ENCODE measurements around the gene RNU6-7.

Gene RNU6-7

DNA sequence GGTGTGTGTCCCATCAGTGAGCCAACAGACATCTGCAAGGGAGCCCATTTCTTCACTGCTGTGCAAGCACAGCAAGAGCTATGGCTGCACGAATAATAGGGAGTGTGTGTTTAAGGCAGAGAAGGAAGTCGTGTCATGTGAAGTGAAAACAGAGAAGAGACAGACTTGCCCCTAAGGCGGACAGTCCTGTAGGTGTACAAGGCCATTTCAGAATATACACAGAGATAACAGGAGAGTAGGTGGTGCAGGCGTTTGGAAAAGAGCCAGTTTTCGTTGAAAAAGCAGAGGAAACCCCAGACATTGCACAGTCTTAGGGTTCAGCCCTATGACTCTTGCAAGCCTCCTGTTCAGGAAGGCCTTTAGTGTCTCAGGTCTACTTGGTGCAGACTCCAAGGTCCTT lies 47.5 kb downstream of the RNU6-7 start:
- TF ChIP-seq, protein P1, sequence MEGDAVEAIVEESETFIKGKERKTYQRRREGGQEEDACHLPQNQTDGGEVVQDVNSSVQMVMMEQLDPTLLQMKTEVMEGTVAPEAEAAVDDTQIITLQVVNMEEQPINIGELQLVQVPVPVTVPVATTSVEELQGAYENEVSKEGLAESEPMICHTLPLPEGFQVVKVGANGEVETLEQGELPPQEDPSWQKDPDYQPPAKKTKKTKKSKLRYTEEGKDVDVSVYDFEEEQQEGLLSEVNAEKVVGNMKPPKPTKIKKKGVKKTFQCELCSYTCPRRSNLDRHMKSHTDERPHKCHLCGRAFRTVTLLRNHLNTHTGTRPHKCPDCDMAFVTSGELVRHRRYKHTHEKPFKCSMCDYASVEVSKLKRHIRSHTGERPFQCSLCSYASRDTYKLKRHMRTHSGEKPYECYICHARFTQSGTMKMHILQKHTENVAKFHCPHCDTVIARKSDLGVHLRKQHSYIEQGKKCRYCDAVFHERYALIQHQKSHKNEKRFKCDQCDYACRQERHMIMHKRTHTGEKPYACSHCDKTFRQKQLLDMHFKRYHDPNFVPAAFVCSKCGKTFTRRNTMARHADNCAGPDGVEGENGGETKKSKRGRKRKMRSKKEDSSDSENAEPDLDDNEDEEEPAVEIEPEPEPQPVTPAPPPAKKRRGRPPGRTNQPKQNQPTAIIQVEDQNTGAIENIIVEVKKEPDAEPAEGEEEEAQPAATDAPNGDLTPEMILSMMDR (conservative IDR thresholded peaks at IDR 0.05; ENCODE audit: control insufficient read depth, insufficient read depth, low read depth, low read length): no peak
- H3K4me3 ChIP-seq (ENCODE audit: control insufficient read depth, low read depth, low read length): no peak overlapping the region
- no peak for DNase-seq (ENCODE audit: low read depth)

DNA sequence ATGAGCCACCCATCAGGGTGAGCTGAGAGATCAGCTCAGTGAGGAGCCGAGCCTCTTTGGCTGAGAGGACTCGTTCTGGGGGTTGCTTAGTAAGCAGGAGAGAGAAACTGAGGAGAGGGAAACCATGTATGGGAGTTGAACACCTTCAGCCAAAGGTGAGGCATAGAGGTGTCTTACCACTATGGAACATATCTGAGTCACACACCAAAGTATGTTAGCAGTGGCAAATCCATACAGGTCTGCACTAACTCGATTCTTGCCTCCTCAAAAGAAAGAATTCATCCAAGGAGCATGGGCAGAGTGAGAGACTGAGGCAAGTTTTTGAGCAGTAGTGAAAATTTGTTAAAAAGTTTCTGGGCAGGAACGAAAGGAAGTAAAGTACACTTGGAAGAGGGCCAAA lies 47.9 kb downstream of the RNU6-7 start:
- no peak overlapping the region for H3K4me3 ChIP-seq (ENCODE audit: control insufficient read depth, low read depth, low read length)
- TF ChIP-seq, protein P1 (conservative IDR thresholded peaks at IDR 0.05; ENCODE audit: control insufficient read depth, insufficient read depth, low read depth, low read length): no peak
- DNase-seq (ENCODE audit: low read depth): no peak

DNA sequence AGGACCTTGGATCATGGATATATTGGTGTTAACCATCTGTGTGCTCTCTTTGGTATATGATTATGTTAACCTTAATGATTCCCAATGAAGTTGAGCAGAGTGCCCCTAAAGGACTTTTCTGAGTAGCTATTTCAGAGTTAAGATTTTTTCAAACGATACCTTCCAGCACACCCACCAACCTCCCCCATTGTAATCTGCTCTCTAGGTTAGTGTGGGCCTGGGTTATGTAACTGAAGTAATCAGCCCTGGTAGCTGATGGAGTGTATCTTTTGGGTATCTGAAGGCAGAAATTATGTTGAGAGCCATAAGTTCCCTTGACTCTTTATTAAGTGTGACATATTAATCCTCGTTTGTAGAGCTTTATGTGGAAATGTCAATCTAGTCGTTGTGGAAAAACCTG lies 48.8 kb downstream of the RNU6-7 start:
- H3K4me3 ChIP-seq (ENCODE audit: control insufficient read depth, low read depth, low read length): no peak overlapping the region
- DNase-seq (ENCODE audit: low read depth): no peak
- TF ChIP-seq, protein P1 (conservative IDR thresholded peaks at IDR 0.05; ENCODE audit: control insufficient read depth, insufficient read depth, low read depth, low read length): no peak

DNA sequence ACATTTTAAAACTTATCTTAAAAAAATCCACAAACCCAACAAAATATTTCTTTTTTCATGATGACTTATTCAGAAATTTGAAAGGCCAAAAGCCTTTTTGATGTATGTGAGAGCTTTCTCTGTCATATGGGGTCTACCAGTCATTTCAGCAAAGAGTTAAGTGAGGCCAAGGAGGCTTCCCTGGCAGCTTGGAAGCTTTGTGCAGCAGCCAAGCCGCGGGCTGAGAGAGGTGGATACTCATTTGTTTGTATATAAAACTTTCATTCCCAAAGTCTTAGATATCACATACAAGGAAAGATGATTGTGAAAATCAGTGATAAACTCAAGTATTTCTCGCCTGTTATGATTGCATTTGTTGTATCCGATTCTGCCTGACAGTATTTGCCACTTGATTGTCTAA lies 49.7 kb downstream of the RNU6-7 start:
- no peak for DNase-seq (ENCODE audit: low read depth)
- TF ChIP-seq, protein P1 (conservative IDR thresholded peaks at IDR 0.05; ENCODE audit: control insufficient read depth, insufficient read depth, low read depth, low read length): no peak
- no peak overlapping the region for H3K4me3 ChIP-seq (ENCODE audit: control insufficient read depth, low read depth, low read length)

All from fibroblast of mammary gland (primary cell).